ENCODE results near the gene PITRM1. TPM values are rescaled to one million over a fixed set of nuclear protein-coding genes. Genes with fewer than 3 reads are reported as not detected.

Gene PITRM1
- total RNA-seq, 1 donor from 2014 or later: 65.8 TPM

DNA sequence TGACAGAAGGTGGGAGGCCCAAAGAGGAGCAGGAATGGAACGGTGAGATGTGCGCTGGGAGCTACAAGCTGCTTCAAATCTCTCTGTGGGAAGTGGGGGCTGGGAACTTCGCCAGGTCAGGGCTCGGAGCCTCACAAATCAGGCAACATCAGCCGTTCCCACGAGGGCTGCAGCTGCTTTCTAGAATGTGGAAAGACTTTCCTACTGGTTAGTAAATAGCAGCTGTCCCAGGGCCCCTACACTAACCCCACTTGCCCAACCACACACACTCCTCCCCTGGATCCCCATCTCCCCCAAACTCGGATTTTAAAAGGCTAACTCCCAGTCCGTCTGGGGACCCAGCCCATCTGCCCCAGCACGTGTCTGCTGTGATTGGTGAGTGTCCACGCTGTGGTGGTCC lies 40.6 kb upstream of the PITRM1 start:
- Mint-ChIP-seq H3K27ac (ENCODE audit: unreplicated experiment) (no peak overlapping the region), H3K36me3 (ENCODE audit: unreplicated experiment) (no peaks in the 10 kb centered on the region), H3K27me3 (ENCODE audit: unreplicated experiment) (peaks cover 3% of the 10 kb centered on the region), H3K4me1 (ENCODE audit: low read depth, unreplicated experiment) (no peaks in the 10 kb centered on the region), H3K4me3 (ENCODE audit: unreplicated experiment) (no peak overlapping the region), H3K9me3 (ENCODE audit: unreplicated experiment) (no peaks in the 10 kb centered on the region)
- DNase-seq: no peak
- TF ChIP-seq CTCF (IDR thresholded peaks at IDR 0.05; ENCODE audit: partially characterized antibody, unreplicated experiment): no peak

DNA sequence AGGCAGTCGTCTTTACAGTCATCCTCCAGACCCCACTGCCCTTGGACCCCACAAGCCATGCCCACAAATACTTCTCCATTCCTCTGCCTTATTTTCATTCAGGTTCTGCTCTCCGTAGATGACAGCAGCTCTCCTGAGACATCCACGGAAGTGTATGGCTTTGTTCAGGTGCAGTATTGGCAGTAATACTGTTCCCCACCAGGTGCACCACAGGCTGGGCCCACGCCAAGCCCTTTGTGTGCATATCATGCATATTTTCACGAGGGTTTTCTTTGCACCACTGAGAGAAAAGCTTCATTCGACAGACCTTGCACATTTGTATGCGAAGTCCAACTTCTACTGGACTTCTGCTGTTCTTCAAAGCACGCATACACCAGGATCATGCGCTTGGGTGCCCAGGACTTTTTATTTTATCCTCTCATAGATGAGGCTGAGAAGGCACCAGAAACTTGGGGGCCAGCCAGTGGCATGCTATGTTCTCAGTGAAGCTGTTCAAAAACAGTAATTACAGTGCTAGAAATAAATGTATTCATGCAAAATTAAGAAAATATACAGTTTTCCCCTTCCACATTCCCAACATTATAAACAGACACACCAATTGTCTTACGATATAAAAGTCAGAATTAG lies 37.8 kb upstream of the PITRM1 start:
- Mint-ChIP-seq H3K27me3 (ENCODE audit: unreplicated experiment) (peaks cover 4% of the 10 kb centered on the region), H3K9me3 (ENCODE audit: unreplicated experiment) (no peaks in the 10 kb centered on the region), H3K4me1 (ENCODE audit: low read depth, unreplicated experiment) (no peaks in the 10 kb centered on the region), H3K36me3 (ENCODE audit: unreplicated experiment) (no peaks in the 10 kb centered on the region), H3K27ac (ENCODE audit: unreplicated experiment) (no peak overlapping the region), H3K4me3 (ENCODE audit: unreplicated experiment) (no peak overlapping the region)
- TF ChIP-seq CTCF (IDR thresholded peaks at IDR 0.05; ENCODE audit: partially characterized antibody, unreplicated experiment): no peak
- DNase-seq: no peak

DNA sequence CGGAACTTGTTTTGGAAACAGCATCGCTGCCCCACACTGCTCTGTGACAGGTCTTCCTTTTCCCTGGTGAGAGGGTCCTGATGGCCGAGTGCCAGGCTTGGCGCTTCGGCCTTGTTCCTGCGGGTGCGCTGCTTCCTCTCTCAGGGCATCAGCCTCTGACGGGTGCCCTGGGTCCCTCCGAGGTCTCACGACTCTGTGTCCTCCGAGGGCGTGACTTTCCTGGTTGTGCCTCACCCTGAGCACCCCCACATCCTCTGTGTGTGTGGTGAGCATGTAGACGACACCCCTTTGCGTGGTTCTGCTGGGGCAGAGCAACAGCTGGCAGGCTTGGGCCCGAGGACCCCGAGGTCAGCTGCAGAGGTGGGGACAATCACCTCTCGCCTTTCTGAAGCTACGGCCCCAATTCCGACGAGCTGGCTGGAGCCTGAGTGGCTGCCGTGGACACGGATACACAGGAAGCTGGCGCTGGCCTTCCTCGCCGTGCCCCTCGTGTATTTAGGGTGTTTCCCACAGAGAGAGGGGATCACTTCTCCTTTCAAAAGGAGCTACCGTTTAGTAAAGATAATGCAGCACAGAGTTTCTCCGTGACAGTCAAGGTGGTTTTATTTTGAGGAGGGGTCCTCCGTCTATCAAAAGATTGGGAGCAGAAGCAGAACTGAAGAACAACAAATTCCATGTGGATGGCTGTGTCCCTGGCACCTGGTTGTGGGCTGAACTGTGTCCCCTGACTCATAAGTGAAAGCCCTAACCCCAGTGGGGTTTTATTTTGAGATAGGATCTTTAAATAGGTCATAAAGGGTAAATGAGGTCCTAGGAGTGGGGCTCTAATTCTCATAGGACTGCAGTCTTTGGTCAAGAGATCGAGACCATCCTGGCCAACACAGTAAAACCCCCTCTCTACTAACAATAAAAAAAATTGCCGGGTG lies 36.2 kb upstream of the PITRM1 start:
- Mint-ChIP-seq H3K27ac (ENCODE audit: unreplicated experiment) (no peak overlapping the region), H3K36me3 (ENCODE audit: unreplicated experiment) (no peaks in the 10 kb centered on the region), H3K4me3 (ENCODE audit: unreplicated experiment) (no peak overlapping the region), H3K4me1 (ENCODE audit: low read depth, unreplicated experiment) (no peaks in the 10 kb centered on the region), H3K9me3 (ENCODE audit: unreplicated experiment) (no peaks in the 10 kb centered on the region), H3K27me3 (ENCODE audit: unreplicated experiment) (peaks cover 4% of the 10 kb centered on the region)
- no peak for DNase-seq
- TF ChIP-seq CTCF (IDR thresholded peaks at IDR 0.05; ENCODE audit: partially characterized antibody, unreplicated experiment): no peak

DNA sequence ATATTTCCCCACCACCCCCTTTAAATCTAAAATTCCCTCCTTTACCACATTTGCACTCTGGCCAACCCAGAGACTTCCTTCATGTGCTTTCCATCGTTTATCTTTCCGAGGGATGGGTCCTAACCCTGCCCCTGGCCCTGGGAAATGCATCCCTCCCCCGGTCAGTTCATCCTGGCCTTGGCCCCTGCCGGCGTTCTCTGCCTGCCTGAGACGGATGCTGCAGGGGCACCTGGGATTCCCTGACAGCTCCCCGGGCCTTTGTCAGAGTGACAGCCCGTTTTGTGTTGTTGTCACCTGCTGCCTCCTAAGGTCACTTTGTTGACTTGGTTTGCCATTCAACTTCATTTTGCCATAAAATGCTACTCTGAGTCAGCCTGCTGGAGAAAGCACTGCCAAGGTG lies 34.8 kb upstream of the PITRM1 start:
- Mint-ChIP-seq H3K27ac (ENCODE audit: unreplicated experiment) (no peak overlapping the region), H3K36me3 (ENCODE audit: unreplicated experiment) (no peaks in the 10 kb centered on the region), H3K9me3 (ENCODE audit: unreplicated experiment) (no peaks in the 10 kb centered on the region), H3K4me1 (ENCODE audit: low read depth, unreplicated experiment) (no peaks in the 10 kb centered on the region), H3K4me3 (ENCODE audit: unreplicated experiment) (no peak overlapping the region), H3K27me3 (ENCODE audit: unreplicated experiment) (peaks cover 4% of the 10 kb centered on the region)
- no peak for DNase-seq
- no peak for TF ChIP-seq CTCF (IDR thresholded peaks at IDR 0.05; ENCODE audit: partially characterized antibody, unreplicated experiment)

All from glutamatergic neuron (in vitro differentiated cells).